ENCODE results near the gene METTL18.

- TF ChIP-seq ZC3H10 (CRISPR knock-in tag; IDR thresholded peaks at IDR 0.05) (no peak), ZNF565 (CRISPR knock-in tag; conservative IDR thresholded peaks at IDR 0.05; ENCODE audit: low read depth) (no peak), ESRRG (CRISPR knock-in tag; IDR thresholded peaks at IDR 0.05) (no peak), ARNTL (CRISPR knock-in tag; IDR thresholded peaks at IDR 0.05; ENCODE audit: borderline replicate concordance, low read depth) (no peak), ZNF70 (CRISPR knock-in tag; IDR thresholded peaks at IDR 0.05) (no peak), SNAI2 (CRISPR knock-in tag; IDR thresholded peaks at IDR 0.05) (no peak), ZFP3 (CRISPR knock-in tag; IDR thresholded peaks at IDR 0.05) (no peak), RARB (CRISPR knock-in tag; IDR thresholded peaks at IDR 0.05) (no peak), ZFP30 (CRISPR knock-in tag; IDR thresholded peaks at IDR 0.05) (no peak), PPARA (CRISPR knock-in tag; IDR thresholded peaks at IDR 0.05; ENCODE audit: borderline replicate concordance) (no peak)
- TF ChIP-seq, protein P1, sequence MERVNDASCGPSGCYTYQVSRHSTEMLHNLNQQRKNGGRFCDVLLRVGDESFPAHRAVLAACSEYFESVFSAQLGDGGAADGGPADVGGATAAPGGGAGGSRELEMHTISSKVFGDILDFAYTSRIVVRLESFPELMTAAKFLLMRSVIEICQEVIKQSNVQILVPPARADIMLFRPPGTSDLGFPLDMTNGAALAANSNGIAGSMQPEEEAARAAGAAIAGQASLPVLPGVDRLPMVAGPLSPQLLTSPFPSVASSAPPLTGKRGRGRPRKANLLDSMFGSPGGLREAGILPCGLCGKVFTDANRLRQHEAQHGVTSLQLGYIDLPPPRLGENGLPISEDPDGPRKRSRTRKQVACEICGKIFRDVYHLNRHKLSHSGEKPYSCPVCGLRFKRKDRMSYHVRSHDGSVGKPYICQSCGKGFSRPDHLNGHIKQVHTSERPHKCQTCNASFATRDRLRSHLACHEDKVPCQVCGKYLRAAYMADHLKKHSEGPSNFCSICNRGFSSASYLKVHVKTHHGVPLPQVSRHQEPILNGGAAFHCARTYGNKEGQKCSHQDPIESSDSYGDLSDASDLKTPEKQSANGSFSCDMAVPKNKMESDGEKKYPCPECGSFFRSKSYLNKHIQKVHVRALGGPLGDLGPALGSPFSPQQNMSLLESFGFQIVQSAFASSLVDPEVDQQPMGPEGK (CRISPR knock-in tag; IDR thresholded peaks at IDR 0.05; ENCODE audit: borderline replicate concordance): no peak
- TF ChIP-seq, protein P2, sequence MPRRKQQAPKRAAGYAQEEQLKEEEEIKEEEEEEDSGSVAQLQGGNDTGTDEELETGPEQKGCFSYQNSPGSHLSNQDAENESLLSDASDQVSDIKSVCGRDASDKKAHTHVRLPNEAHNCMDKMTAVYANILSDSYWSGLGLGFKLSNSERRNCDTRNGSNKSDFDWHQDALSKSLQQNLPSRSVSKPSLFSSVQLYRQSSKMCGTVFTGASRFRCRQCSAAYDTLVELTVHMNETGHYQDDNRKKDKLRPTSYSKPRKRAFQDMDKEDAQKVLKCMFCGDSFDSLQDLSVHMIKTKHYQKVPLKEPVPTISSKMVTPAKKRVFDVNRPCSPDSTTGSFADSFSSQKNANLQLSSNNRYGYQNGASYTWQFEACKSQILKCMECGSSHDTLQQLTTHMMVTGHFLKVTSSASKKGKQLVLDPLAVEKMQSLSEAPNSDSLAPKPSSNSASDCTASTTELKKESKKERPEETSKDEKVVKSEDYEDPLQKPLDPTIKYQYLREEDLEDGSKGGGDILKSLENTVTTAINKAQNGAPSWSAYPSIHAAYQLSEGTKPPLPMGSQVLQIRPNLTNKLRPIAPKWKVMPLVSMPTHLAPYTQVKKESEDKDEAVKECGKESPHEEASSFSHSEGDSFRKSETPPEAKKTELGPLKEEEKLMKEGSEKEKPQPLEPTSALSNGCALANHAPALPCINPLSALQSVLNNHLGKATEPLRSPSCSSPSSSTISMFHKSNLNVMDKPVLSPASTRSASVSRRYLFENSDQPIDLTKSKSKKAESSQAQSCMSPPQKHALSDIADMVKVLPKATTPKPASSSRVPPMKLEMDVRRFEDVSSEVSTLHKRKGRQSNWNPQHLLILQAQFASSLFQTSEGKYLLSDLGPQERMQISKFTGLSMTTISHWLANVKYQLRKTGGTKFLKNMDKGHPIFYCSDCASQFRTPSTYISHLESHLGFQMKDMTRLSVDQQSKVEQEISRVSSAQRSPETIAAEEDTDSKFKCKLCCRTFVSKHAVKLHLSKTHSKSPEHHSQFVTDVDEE (CRISPR knock-in tag; IDR thresholded peaks at IDR 0.05): no peak
- TF ChIP-seq, protein P3, sequence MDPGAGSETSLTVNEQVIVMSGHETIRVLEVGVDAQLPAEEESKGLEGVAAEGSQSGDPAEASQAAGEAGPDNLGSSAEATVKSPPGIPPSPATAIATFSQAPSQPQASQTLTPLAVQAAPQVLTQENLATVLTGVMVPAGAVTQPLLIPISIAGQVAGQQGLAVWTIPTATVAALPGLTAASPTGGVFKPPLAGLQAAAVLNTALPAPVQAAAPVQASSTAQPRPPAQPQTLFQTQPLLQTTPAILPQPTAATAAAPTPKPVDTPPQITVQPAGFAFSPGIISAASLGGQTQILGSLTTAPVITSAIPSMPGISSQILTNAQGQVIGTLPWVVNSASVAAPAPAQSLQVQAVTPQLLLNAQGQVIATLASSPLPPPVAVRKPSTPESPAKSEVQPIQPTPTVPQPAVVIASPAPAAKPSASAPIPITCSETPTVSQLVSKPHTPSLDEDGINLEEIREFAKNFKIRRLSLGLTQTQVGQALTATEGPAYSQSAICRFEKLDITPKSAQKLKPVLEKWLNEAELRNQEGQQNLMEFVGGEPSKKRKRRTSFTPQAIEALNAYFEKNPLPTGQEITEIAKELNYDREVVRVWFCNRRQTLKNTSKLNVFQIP (CRISPR knock-in tag; IDR thresholded peaks at IDR 0.05; ENCODE audit: borderline replicate concordance, low read depth): no peak
These were observed 2.6 kb upstream of the METTL18 start for GRCh38 chr1:169797281-169797680.

Data from SK-N-SH treated with all-trans-retinoic acid at 6 μM for 48 hours (cell line).